ENCODE data around the gene ROCK2.

GRCh38 chr2:11245322-11245721 lies 99.1 kb downstream of the ROCK2 start:
- TF ChIP-seq CTCF (optimal IDR thresholded peaks at IDR 0.05 in 1 of 3, IDR thresholded peaks at IDR 0.05 in 1 of 3, conservative IDR thresholded peaks at IDR 0.05 in 1 of 3; ENCODE audit: extremely low read depth in 1 of 3, insufficient read depth in 2 of 3, low read length in 3 of 3) (no peak), EZH2 (IDR thresholded peaks at IDR 0.05; ENCODE audit: low read length) (no peak)
